Measurements from ENCODE around the gene AKR7A3.

Gene AKR7A3

DNA sequence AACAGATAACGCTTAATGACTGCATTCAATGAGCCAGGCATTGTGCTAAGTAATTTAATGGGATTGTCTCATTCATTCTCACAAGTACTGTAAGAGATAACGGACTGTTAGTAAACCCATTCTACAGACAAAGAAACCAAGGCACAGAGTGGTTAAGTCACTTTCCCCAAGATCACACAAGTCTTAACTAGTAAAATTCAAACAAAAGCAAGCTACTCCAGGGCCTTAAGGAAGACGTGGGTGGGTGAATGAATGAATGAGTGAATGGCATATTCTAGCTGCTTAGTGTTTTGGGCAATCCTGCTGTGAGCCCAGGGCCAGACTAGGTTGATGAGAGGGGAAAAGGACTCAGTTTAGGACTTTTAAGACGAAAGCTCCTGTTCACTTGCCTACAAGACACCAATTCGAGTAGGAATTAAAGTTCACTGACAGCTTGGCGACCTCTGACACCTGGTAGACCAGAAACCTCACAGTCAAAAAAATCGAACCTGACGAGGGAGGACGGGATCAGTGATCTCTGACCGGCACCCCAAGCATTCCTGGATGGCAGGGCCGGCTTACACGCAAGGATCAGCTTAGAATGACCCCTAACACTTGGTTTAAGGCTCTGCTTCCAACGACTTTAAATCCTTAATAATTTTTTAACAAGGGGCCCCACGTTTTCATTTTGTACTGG lies 37.8 kb downstream of the AKR7A3 start:
- TF ChIP-seq, protein P1, sequence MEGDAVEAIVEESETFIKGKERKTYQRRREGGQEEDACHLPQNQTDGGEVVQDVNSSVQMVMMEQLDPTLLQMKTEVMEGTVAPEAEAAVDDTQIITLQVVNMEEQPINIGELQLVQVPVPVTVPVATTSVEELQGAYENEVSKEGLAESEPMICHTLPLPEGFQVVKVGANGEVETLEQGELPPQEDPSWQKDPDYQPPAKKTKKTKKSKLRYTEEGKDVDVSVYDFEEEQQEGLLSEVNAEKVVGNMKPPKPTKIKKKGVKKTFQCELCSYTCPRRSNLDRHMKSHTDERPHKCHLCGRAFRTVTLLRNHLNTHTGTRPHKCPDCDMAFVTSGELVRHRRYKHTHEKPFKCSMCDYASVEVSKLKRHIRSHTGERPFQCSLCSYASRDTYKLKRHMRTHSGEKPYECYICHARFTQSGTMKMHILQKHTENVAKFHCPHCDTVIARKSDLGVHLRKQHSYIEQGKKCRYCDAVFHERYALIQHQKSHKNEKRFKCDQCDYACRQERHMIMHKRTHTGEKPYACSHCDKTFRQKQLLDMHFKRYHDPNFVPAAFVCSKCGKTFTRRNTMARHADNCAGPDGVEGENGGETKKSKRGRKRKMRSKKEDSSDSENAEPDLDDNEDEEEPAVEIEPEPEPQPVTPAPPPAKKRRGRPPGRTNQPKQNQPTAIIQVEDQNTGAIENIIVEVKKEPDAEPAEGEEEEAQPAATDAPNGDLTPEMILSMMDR (IDR thresholded peaks at IDR 0.05; ENCODE audit: insufficient read depth, low read length, poor library complexity, severe bottlenecking), result no peak
- DNase-seq (ENCODE audit: extremely low read depth, insufficient read length), result no peak

DNA sequence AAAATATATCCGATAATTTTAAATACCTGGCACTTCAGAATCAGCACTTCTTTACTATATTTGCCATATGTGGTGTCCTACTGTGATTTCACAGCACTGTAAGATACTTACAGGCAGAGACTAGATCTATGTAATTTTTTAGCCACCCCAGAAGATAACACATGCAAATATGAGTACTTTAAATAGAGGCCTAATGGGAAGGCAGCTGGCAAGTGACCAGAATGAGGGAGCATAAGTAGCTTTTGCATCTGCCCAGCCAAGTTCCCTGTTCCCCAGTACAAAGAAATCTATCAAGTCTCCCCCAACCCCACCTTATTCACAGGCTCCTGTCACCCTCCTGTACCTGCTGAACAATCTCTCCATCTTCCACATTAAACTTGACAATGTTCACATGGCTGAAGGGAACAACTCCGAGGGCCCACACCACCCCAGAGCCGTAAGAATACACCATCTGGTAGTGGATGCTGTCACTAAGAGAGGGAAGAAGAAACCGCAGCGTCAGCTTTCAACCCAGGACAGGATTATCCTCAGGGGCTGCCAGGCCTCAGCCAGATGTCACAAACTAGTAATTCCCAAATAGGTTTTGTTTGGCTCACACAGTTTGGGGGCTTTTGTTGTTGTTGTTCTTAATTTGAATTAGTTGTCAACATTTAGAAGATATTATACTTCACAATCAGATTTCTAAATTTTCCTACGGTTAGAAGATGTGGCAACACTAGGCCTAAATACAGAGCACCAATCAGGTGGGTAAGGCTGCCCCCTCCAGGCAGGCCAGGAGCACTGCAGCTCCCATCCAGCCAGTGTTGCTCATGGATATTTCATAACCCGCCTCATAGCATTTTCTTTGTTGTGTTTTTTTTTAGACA lies 47.7 kb downstream of the AKR7A3 start:
- no peak for DNase-seq (ENCODE audit: extremely low read depth, insufficient read length)
- TF ChIP-seq, protein P1 (IDR thresholded peaks at IDR 0.05; ENCODE audit: insufficient read depth, low read length, poor library complexity, severe bottlenecking), result peak; percentile 94
- Histone ChIP-seq H3K4me3 (replicated peaks; ENCODE audit: low read depth, low read length) (no peak overlapping the region), H3K36me3 (ENCODE audit: control insufficient read depth, insufficient read depth, low read length) (peaks cover 37% of the 10 kb centered on the region), H3K27me3 (replicated peaks; ENCODE audit: control insufficient read depth, insufficient read depth, low read length) (no peaks in the 10 kb centered on the region)

More for the DNA sequence above, 37.8 kb downstream of the AKR7A3 start:
- H3K36me3 ChIP-seq (ENCODE audit: control insufficient read depth, insufficient read depth, low read length), result peaks cover 8% of the 10 kb centered on the region
- H3K27me3 ChIP-seq (replicated peaks; ENCODE audit: control insufficient read depth, insufficient read depth, low read length), result no peaks in the 10 kb centered on the region
- H3K4me3 ChIP-seq (replicated peaks; ENCODE audit: low read depth, low read length), result peak overlapping the region; percentile 98

DNA sequence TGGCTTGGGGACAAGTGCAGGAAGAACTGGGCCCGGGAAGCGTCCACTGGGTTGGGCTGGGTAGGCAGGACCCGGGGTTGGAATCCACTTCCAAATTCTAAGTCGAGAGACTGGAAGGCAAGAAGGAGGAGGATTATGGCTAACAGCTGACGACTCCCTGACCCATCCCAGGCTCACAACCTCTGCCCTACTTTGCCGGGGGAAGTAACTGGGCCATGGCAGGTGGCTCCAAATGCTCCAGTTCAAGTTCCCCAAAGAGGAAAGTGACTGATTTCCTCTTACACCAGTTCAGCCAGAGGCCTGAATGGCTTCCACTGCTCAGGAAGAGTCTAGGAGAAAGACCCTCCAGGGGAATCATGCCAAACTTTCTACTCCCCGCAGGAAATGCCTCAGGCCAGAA lies 48.7 kb downstream of the AKR7A3 start:
- H3K36me3 ChIP-seq (ENCODE audit: control insufficient read depth, insufficient read depth, low read length), result peaks cover 37% of the 10 kb centered on the region
- no peak overlapping the region for H3K4me3 ChIP-seq (replicated peaks; ENCODE audit: low read depth, low read length)
- no peak for DNase-seq (ENCODE audit: extremely low read depth, insufficient read length)
- TF ChIP-seq, protein P1 (IDR thresholded peaks at IDR 0.05; ENCODE audit: insufficient read depth, low read length, poor library complexity, severe bottlenecking), result no peak
- no peaks in the 10 kb centered on the region for H3K27me3 ChIP-seq (replicated peaks; ENCODE audit: control insufficient read depth, insufficient read depth, low read length)

DNA sequence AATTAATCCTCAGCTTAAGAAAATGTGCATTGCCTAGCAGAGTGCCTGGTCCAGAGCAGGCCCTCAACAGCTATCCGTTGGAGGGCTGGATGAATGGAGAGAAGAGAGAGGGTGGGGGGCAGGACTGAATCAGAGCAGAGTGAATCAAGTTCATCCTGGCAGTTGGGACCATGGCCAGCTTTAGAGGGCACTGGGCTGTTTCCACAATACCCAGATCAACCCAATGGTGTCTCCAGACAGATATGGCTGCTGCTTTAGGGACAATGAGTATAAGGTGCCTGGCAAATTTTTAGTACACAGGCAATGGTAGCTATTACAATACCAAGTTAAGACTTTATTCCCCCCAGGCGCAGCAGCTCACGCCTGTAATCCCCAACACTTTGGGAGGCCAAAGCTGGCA lies 54.3 kb downstream of the AKR7A3 start:
- TF ChIP-seq, protein P1 (IDR thresholded peaks at IDR 0.05; ENCODE audit: insufficient read depth, low read length, poor library complexity, severe bottlenecking), result no peak
- H3K36me3 ChIP-seq (ENCODE audit: control insufficient read depth, insufficient read depth, low read length), result peaks cover 33% of the 10 kb centered on the region

More for the DNA sequence above, 54.3 kb downstream of the AKR7A3 start:
- no peak for DNase-seq (ENCODE audit: extremely low read depth, insufficient read length)
- Histone ChIP-seq H3K27me3 (replicated peaks; ENCODE audit: control insufficient read depth, insufficient read depth, low read length) (no peaks in the 10 kb centered on the region), H3K4me3 (replicated peaks; ENCODE audit: low read depth, low read length) (no peak overlapping the region)
